ENCODE data around the gene SOX6.

The SOX6 gene

GRCh38 chr11:16293204-16293681 is 63.1 kb downstream of the SOX6 start:
- no peak overlapping the region for H3K4me2 ChIP-seq (ENCODE audit: low read length)
- H3K79me2 ChIP-seq (ENCODE audit: control insufficient read depth, low read length) = no peaks in the 10 kb centered on the region
- H3K27ac ChIP-seq (ENCODE audit: low read depth, low read length) = no peak overlapping the region
- H4K20me1 ChIP-seq (ENCODE audit: control insufficient read depth, insufficient read depth, low read depth, low read length) = no peaks in the 10 kb centered on the region
- H3K27me3 ChIP-seq (ENCODE audit: control insufficient read depth, low read length) = no peaks in the 10 kb centered on the region
- H3K9me3 ChIP-seq (ENCODE audit: control insufficient read depth, insufficient read depth, low read length) = no peaks in the 10 kb centered on the region
- no peaks in the 10 kb centered on the region for H3F3A ChIP-seq (ENCODE audit: control insufficient read depth, insufficient read depth)
- H3K36me3 ChIP-seq (ENCODE audit: control insufficient read depth, low read length) = no peaks in the 10 kb centered on the region
- H3K9me2 ChIP-seq (replicated peaks; ENCODE audit: control insufficient read depth, low read length) = no peaks in the 10 kb centered on the region
- no peaks in the 10 kb centered on the region for H3K4me1 ChIP-seq (ENCODE audit: control insufficient read depth, low read length)
- TF ChIP-seq CTCF (IDR thresholded peaks at IDR 0.05; ENCODE audit: low read depth, low read length, poor library complexity, severe bottlenecking) = no peak
- TF ChIP-seq EZH2phosphoT487 (IDR thresholded peaks at IDR 0.05; ENCODE audit: borderline replicate concordance, low read length) = no peak
- H3K4me3 ChIP-seq (ENCODE audit: low read length) = no peak overlapping the region

- no peak overlapping the region for H3K27ac ChIP-seq (ENCODE audit: low read depth, low read length)
- H3K27me3 ChIP-seq (ENCODE audit: control insufficient read depth, low read length) = no peaks in the 10 kb centered on the region
- no peaks in the 10 kb centered on the region for H3F3A ChIP-seq (ENCODE audit: control insufficient read depth, insufficient read depth)
- no peaks in the 10 kb centered on the region for H3K9me3 ChIP-seq (ENCODE audit: control insufficient read depth, insufficient read depth, low read length)
- no peaks in the 10 kb centered on the region for H3K36me3 ChIP-seq (ENCODE audit: control insufficient read depth, low read length)
- H3K4me1 ChIP-seq (ENCODE audit: control insufficient read depth, low read length) = no peaks in the 10 kb centered on the region
- no peaks in the 10 kb centered on the region for H3K79me2 ChIP-seq (ENCODE audit: control insufficient read depth, low read length)
- H4K20me1 ChIP-seq (ENCODE audit: control insufficient read depth, insufficient read depth, low read depth, low read length) = no peaks in the 10 kb centered on the region
- no peaks in the 10 kb centered on the region for H3K9me2 ChIP-seq (replicated peaks; ENCODE audit: control insufficient read depth, low read length)
- TF ChIP-seq EZH2phosphoT487 (IDR thresholded peaks at IDR 0.05; ENCODE audit: borderline replicate concordance, low read length) (no peak), CTCF (IDR thresholded peaks at IDR 0.05; ENCODE audit: low read depth, low read length, poor library complexity, severe bottlenecking) (no peak)
- H3K4me2 ChIP-seq (ENCODE audit: low read length) = no peak overlapping the region
- H3K4me3 ChIP-seq (ENCODE audit: low read length) = no peak overlapping the region
These were observed 64.0 kb downstream of the SOX6 start for GRCh38 chr11:16292167-16292859.

- no peaks in the 10 kb centered on the region for H3K79me2 ChIP-seq (ENCODE audit: control insufficient read depth, low read length)
- no peaks in the 10 kb centered on the region for H3F3A ChIP-seq (ENCODE audit: control insufficient read depth, insufficient read depth)
- H3K4me2 ChIP-seq (ENCODE audit: low read length) = no peak overlapping the region
- no peaks in the 10 kb centered on the region for H3K4me1 ChIP-seq (ENCODE audit: control insufficient read depth, low read length)
- H3K4me3 ChIP-seq (ENCODE audit: low read length) = no peak overlapping the region
- H3K27me3 ChIP-seq (ENCODE audit: control insufficient read depth, low read length) = no peaks in the 10 kb centered on the region
- no peaks in the 10 kb centered on the region for H3K36me3 ChIP-seq (ENCODE audit: control insufficient read depth, low read length)
- H4K20me1 ChIP-seq (ENCODE audit: control insufficient read depth, insufficient read depth, low read depth, low read length) = no peaks in the 10 kb centered on the region
- H3K9me2 ChIP-seq (replicated peaks; ENCODE audit: control insufficient read depth, low read length) = no peaks in the 10 kb centered on the region
- no peaks in the 10 kb centered on the region for H3K9me3 ChIP-seq (ENCODE audit: control insufficient read depth, insufficient read depth, low read length)
- H3K27ac ChIP-seq (ENCODE audit: low read depth, low read length) = no peak overlapping the region
- TF ChIP-seq CTCF (IDR thresholded peaks at IDR 0.05; ENCODE audit: low read depth, low read length, poor library complexity, severe bottlenecking) = no peak
- no peak for TF ChIP-seq EZH2phosphoT487 (IDR thresholded peaks at IDR 0.05; ENCODE audit: borderline replicate concordance, low read length)
These were observed 64.6 kb downstream of the SOX6 start for GRCh38 chr11:16291729-16292128.
